ENCODE data around the gene LAMTOR1.
A peak's percentile ranks its signal among the peaks of the same experiment; 100 is the strongest.

Gene LAMTOR1

DNA sequence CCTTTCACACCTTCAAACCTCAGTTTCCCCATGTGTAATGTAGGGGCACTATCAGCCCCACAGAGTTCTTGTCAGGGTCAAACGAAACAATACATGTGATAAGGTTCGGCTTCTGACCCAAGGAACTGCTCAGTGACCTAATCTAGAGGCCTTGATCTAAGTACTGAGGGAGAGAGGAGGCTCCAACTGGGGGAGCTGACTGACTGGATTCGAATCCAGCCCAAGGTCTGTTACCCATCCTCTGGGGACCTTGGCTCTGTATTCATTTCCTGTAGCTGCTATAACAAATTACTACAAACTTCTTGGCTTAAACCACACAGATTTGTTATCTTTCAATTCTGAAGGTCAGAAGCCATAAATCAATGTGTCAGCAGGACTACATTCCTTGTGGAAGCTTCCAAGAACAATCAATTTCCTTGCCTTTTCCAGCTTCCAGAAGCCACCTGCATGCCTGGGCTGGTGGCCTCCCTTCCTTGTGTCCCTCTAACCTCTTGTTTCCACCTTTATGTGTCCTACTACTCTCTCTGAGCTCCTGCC is 20.1 kb upstream of the LAMTOR1 start:
- DNase-seq: no peak
- in situ Hi-C loops (cut with MboI; ENCODE audit: low pct_unique_long_range_greater_than_20kb, low sequenced_read_pairs): no loop called here

DNA sequence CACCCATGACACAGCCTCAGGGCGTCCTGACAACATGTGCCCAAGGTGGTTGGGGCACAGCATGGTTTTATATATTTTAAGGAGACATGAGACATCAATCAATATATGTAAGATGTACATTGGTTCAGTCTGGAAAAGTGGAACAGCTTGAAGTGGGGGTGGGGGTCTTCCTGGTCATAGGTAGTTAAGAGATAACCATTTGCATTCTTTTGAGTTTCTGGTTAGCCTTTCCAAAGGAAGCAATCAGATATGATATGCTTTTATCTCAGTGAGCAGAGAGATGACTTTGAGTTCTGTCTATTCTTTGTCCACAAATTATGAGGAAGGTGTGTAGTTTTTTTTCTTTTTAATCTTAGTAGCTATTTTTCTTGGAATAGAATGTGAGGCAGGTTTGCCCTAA is 19.5 kb upstream of the LAMTOR1 start:
- in situ Hi-C loops (cut with MboI; ENCODE audit: low pct_unique_long_range_greater_than_20kb, low sequenced_read_pairs): no loop called here
- DNase-seq: no peak

DNA sequence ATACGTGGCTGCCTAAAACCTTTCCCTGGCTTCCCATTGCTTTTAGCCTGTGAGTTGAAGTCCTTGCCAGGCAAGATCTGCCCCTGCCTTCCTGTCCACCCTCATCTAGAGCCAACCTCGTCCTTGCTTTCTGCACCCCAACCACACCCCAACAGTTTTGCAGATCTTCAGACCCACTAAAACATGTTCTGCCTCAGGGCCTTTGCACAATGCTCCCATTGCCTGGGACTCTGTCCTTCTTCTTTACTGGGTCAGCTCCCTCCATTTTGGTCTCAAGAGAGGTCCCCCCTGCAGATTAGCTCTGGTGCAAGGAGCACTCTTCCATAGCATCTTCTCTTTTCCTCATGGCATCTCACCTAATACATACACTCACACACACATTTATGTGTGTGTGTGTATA is 17.8 kb upstream of the LAMTOR1 start:
- DNase-seq: no peak
- in situ Hi-C loops (cut with MboI; ENCODE audit: low pct_unique_long_range_greater_than_20kb, low sequenced_read_pairs): no loop called here

DNA sequence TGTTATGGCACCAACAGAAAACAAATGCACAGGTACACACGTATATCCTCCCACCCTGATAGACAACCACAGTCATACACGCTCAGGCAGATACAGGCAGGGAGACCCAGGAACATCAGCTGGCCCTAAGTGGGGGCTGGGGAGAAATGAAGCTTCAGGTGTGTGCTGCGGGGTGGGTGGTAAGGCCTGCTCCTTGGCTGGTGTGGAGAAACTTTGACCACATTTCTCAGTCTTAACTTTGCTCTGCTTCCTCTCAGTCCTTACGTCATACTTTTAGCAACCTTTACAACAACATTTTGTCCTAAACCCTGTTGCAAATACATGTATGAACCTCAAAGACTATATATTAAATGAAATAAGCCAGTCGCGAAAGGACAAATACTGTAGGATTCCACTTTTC is 16.1 kb upstream of the LAMTOR1 start:
- no peak for DNase-seq
- in situ Hi-C loops (cut with MboI; ENCODE audit: low pct_unique_long_range_greater_than_20kb, low sequenced_read_pairs): no loop called here

DNA sequence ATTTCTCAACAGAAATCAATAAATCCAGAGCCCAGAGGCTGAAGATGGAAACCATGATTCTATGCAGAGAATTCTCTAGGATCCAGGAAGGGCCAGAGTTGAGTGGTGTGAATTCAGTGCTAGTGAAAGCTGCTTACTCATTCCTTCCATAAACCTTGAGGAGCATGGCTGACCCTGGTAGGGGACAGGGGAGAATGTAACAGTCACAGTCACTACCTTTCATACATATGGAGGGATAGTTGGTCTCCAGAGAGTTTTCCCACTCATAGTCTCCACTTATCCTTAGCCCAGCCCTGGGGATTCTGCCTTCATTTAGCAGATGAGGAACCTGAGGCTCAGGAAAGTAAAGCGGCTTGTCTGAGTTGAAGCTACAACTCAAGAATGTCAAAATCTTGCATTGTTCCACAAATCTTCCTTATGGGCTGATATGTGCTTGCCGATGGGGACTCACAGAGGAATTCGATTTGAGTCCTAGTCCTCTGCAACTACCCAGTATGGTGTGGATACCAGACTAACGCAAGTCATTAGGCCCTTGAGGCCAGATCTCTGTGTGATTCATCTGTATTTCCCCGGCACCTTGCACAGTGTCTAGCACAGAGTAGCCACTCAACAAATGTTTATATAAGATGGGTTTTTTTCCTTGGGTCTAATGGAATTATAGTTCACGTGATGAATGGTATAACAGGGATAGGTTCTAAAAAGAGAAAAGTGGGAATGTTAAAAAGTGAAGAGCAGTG is 13.1 kb upstream of the LAMTOR1 start:
- no peak for DNase-seq
- in situ Hi-C loops (cut with MboI; ENCODE audit: low pct_unique_long_range_greater_than_20kb, low sequenced_read_pairs): no loop called here

DNA sequence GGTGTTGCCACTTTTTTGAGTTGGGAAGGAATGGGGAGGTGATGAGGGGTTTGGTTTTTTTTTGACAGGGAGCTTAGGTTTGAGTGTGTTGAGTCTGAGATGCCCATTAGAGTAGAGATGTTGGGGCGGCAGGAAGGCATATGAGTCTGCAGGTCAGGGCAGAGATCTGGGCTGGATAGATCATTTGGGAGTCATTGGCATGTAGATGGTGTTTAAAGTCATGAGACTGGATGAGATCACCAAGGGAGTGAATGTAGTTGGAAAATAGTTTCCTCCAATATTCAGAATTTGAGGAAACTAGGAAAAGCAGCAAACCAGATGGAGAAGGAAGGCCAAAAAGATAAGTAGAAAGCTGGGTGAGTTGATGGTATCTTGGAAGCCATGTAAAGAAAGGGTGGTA is 11.5 kb upstream of the LAMTOR1 start:
- DNase-seq: no peak
- in situ Hi-C loops (cut with MboI; ENCODE audit: low pct_unique_long_range_greater_than_20kb, low sequenced_read_pairs): no loop called here

DNA sequence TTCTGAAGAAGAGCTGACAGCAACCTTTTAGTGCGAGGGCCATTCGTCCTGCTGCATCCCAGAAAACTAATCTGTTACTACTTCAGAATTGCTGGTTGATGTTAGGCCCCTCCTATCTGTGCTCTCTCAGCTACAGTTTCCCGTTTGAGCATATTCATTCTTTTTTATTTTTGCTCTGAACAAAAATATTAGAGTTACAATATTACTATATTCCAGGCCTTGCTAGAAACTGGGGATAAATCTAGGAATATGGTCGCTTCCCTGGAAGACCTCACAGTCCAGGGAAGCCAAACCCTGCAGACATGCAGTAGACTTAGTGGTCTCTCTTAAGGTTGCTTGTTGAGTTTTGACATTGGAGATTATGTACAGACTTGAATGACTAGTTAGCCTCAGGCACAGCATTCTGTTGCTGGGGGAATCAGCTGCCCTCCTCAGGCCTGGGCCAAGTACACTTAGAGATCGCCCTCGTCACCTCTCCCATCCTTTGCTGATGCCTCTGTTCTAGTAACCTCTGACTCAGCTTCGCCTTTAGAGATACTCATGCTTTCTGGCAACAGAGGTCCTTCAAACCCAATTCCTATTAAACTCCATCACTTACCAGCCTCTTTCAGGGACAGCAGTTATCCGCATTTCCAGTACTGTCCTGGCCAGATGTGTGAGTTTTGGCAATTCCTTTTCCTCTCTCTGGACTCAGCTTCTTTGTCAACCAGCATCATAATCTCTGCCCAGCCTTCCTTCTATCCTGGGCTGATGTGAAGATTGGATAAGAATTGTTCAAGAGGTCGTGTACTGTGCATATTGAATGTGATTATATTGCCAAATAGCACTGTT is 10.1 kb upstream of the LAMTOR1 start:
- DNase-seq: no peak
- in situ Hi-C loops (cut with MboI; ENCODE audit: low pct_unique_long_range_greater_than_20kb, low sequenced_read_pairs): no loop called here

DNA sequence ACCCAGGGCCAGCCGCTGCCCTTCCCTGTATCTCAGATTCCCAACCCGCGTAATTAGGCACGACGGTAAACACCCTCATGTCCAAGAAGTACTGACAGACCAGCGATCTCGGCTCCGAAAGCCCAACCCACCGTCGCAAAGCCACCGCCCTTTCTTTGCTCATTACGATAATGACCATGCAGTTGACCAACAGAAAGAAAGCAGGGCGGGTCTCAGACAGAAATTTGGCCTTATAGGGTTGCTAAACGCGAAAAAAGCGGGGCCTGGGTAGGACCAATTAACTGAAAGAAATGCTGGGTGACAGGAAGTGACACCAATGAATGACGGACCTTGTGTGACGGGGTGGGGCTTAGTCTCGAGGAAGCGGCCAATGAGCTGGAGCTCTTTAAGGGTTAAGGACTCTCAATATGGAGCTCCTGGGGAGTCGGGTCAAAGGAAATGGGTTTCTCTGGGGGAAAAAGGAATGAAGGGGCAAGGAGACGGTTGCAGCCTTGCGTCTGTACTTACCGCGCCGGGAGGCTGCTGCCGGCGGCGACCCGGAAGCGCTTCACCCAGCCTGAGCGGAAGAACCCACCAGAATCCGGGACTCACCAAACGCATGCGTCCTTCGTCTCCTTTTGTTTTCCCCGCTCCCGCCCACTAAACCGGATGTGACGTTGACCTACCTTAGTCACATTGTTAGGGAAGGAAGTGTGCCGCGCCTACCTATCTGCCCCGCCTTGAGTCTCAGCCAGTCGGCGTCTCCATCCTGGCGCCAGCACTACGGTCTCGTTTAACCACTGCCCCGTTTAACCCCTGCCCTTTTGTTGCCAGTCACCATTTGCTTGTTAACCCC is 9.3 kb upstream of the LAMTOR1 start, which contains the start of gene ANAPC15:
TSS of gene ANAPC15 (minus strand) at position 553 of the 835 bp plus-strand sequence. CDS start 1,419 bp downstream, outside the sequence.
- in situ Hi-C loops (cut with MboI; ENCODE audit: low pct_unique_long_range_greater_than_20kb, low sequenced_read_pairs): no loop called here
- peak; percentile 99 for DNase-seq

DNA sequence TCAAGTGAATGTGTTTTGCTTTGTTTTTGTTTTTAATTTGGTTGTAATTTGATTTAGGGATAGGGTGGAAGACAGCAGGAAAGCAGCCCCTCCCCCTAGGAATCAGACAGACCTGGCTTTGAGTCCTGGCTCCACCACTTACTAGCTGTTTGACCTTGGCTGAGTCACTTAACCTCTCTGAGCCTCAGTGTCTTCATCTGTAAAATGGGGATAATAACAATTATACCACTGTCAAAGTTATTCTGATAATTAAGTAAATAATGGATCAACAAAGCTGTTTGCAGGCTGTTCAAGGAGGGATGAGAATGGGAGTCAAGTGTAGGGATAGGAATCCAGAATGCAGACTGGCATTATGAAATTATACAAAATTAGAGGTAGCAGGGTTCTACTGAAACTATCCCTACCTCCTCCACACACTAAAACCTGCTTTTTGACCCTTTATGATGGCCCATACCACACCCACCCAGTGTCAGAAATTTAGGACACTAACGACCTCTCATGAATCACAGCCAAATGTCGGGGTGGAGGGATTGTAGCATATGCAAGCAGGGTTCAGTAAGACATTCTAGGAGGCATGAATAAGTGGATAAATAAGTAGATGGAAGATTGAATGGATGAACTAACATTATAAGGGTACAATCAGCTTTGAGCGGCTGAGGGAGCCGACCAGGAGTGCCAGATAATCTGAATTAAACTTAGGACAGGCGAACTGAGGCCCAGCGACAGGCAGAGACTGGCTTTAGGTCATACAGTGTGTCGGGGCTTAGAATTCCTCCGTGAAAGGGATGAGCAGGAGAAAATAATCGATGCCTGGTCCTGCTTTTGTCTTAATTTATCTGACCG is 8.4 kb upstream of the LAMTOR1 start:
- in situ Hi-C loops (cut with MboI; ENCODE audit: low pct_unique_long_range_greater_than_20kb, low sequenced_read_pairs): no loop called here
- no peak for DNase-seq

DNA sequence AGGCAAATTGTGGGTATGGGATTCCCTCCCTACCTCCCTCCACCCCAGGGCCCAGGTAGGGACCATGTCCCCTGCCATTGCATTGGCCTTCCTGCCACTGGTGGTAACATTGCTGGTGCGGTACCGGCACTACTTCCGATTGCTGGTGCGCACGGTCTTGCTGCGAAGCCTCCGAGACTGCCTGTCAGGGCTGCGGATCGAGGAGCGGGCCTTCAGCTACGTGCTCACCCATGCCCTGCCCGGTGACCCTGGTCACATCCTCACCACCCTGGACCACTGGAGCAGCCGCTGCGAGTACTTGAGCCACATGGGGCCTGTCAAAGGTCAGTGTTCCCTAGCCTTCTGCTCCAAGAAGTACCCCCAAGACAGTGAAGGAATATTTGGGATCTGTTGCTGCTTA is 2.8 kb upstream of the LAMTOR1 start, which contains the start of gene TOMT:
TSS of gene TOMT (plus strand) at position 37 of the 400 bp plus-strand sequence. CDS start at position 65, 28 bp downstream.
- DNase-seq: no peak
- in situ Hi-C loops (cut with MboI; ENCODE audit: low pct_unique_long_range_greater_than_20kb, low sequenced_read_pairs): no loop called here

DNA sequence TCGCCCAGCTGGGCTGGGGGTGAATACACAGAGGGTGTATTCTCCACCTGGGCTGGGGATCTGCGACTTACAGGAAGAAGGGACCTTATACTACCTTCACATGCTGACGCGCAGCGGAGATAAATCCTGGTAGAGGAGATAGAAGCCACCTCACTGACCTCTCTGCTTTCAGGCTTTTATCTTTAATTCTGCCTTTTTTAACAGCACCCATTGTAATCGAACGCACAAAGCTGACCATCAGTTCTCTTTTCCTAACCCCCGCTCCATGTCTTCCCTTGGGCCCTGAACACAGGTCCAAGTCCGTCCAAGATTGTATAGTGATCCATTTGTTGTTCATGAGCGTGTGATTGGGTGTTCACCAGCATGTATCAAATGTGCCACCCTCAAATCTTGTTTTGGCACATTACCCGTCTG is 664 bp upstream of the LAMTOR1 start:
- DNase-seq: no peak
- in situ Hi-C loops (cut with MboI; ENCODE audit: low pct_unique_long_range_greater_than_20kb, low sequenced_read_pairs): no loop called here

DNA sequence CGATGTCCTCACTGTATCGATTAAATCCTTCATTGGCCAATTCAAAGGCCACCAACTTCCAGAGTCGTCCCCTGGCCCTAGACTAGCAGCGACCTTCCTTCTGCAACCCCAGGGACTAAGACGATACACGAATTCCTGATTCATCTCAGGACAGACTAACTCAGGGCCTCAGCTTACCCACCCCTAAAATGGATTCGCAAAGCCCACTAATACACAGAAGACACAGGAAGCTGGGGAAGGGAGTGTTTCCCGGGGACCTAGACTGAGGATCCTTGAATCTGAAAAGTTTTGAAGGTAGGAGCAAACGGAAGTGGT is 509 bp downstream of the LAMTOR1 start:
- in situ Hi-C loops (cut with MboI; ENCODE audit: low pct_unique_long_range_greater_than_20kb, low sequenced_read_pairs): no loop called here

DNA sequence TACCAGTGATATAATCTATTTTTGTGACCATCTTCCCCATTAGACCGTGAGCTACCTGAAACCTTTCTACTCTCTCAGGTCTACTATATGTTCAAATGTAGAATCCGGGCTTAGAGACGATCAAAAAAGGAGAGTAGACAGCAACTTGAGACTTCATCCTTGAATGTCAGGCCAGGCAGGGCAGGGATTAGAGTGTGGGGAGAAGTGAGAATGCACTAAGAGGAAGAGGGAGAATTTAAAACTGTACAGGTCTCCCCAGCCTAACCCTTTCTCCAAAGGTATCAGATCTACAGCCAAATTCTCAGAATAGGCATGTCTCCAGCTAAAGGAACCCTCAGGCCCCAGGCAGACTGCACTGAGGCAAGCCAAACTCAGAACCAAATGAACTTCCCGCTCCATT is 935 bp downstream of the LAMTOR1 start:
- peak; percentile 16 for DNase-seq
- in situ Hi-C loops (cut with MboI; ENCODE audit: low pct_unique_long_range_greater_than_20kb, low sequenced_read_pairs): no loop called here

More for the DNA sequence above, 509 bp downstream of the LAMTOR1 start:
- DNase-seq: no peak

DNA sequence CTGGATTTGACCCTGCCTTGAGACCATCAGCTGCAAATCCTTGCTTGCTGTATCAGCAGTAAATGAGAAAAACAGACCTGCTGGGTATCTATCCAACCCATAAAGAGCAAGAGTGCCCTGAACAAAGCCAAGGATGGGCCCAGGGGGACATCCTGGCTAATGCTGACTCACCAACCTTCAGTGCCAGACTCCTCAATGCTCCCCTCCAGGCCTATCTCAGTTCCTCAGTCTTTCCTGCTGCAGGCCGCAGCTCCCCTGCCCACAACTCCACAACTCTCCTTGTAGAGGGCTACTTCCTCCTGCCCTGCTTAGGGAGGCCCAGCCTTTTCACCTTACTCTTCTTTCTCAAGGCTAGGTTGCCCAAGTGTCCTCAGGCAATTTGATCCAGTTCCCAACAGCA is 2.6 kb downstream of the LAMTOR1 start:
- peak; percentile 91 for DNase-seq
- in situ Hi-C loops (cut with MboI; ENCODE audit: low pct_unique_long_range_greater_than_20kb, low sequenced_read_pairs): no loop called here

DNA sequence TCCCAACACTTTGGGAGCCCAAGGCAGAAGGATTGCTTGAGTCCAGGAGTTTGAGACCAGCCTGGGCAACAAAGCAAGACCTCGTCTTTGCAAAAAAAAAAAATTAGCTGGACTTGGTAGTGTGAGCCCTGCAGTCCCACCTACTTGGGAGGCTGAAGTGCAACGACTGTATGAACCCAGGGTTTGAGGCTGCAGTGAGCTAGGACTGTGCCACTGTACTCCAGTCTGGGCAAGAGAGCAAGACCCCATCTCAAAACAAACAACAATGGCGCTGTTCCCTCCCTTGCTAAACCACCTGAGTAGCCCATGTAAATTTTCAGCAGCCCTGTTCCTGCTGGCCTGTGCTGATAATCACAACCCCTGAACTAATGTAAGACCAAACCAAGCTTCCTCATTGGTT is 3.1 kb downstream of the LAMTOR1 start:
- in situ Hi-C loops (cut with MboI; ENCODE audit: low pct_unique_long_range_greater_than_20kb, low sequenced_read_pairs): no loop called here
- DNase-seq: no peak

DNA sequence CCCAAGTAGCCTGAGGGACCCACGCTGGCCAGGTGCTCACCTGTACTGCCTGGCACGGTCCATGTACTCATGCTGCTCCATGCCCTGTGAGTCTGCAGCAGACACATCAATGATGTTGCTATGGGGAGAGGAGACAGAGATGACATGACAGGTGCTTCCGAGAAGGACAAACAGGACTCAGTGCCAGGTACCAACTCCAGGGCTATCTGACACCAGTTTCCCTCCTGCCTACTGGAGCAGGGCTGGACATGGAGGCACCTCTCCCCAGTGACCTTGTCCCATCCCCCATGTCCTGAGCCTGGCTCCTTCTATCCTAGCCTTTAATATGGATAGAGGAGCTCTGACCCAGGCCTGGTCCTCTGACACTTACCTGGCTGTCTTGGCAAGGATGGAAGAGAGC is 4.4 kb downstream of the LAMTOR1 start:
- no peak for DNase-seq
- in situ Hi-C loops (cut with MboI; ENCODE audit: low pct_unique_long_range_greater_than_20kb, low sequenced_read_pairs): loop anchor here (10.0 kb wide), 1 partner anchor 74 kb away; no protein-coding TSS in a partner anchor

DNA sequence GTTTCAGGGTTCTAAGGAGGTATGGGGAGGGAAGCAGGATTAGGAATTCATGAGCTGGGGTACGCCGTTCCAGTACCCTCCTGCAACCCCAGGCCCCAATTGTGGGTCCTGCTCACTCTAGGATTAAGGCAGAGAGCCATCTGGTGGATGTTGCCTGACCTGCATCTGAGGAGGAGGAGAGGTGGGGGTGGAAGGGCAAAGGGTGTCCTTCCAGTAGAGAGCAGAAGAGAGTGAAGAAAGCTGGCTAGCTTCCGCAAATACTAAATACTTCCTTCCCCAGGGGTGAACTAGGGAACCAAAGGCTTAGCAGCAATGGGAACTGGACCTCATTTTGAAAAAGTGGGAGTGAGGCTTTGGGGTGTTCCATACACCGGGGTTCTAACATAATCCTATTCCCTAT is 11.8 kb downstream of the LAMTOR1 start:
- in situ Hi-C loops (cut with MboI; ENCODE audit: low pct_unique_long_range_greater_than_20kb, low sequenced_read_pairs): loop anchor here (10.0 kb wide), 1 partner anchor 66 kb away; no protein-coding TSS in a partner anchor
- peak; percentile 93 for DNase-seq

DNA sequence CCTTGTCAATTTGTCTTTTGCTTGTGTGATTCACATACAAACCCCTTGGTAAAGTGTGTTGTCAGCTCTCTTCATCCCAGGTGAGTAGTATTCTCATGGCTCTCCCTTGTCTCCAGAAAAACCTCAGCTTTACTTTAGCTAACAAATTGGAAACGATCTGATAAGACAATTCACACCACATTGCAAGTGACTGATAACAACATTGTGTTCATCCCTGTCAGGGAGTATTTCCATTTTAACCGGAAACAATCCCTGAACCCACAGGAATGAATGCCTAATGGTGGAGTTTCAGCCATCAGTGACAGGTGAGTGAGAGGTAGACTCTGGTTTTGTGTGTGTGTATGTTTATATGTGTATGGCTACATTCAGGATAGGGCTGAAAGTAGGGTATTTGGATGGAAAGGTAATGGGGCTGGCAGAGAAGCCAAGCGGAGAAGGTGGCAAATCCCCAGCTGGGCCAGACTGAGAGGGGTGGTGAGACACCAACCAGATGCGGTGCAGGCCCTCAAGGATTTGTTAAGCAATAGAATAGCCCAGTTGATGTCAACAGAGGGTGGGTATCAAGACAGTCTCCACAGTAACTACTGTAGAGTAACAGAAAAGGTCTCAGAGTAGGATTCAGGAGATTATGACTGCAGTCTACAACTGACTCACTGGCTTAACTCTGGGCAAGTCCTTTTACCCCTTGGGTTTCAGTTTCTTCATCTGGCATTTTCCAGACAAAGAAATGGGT is 14.9 kb downstream of the LAMTOR1 start:
- in situ Hi-C loops (cut with MboI; ENCODE audit: low pct_unique_long_range_greater_than_20kb, low sequenced_read_pairs): no loop called here
- DNase-seq: no peak
